Testis (tissue), 3 donors: Measurements from ENCODE around the gene FAF1. TPM values are rescaled to one million over a fixed set of nuclear protein-coding genes. Genes with fewer than 3 reads are reported as not detected.
"Not testable (repeated sequence)": the region's sequence is repeated elsewhere in the genome, so short reads cannot be mapped to it uniquely, and the experiment has no call there.

Source experiments
- DNase-seq: peaks from one replicate; pipeline ENCODE4 v3.0.0-alpha.2; 2019
- H3K27ac ChIP-seq, 2 donors: fragments of 200-600 bp; sonication (generic); one replicate each; pipeline ENCODE4 v1.5.1; 2019
- H3K27me3 ChIP-seq: fragments of 200-600 bp; sonication (generic); one replicate; pipeline ENCODE4 v1.5.1; 2019
- H3K36me3 ChIP-seq: fragments of 200-600 bp; sonication (generic); one replicate; pipeline ENCODE4 v1.5.1; 2017; ENCODE audit warnings: low read depth; ENCODE audit errors: missing control alignments
- H3K4me1 ChIP-seq: fragments of 200-600 bp; sonication (generic); one replicate; pipeline ENCODE4 v1.5.1; 2019
- H3K4me3 ChIP-seq, 2 donors: fragments of 200-600 bp; sonication (generic); one replicate each; pipeline ENCODE4 v1.5.1; 2017 to 2019
- H3K9me3 ChIP-seq: fragments of 200-600 bp; sonication (generic); one replicate; pipeline ENCODE4 v1.5.1; 2017
- POLR2A ChIP-seq: fragments of 450-650 bp; IDR thresholded peaks from one replicate; pipeline ENCODE4 v1.6.1; 2017; ENCODE audit warnings: antibody characterized with exemption, mild to moderate bottlenecking, moderate library complexity
- WGBS, 2 donors: methylation state at CpG; one replicate each; pipeline ENCODE4 v1.1.5; 2018; 5-methylcytosine and 5-hydroxymethylcytosine counted together
- intact Hi-C: fragments of 100-400 bp; cut with DNase I; formaldehyde crosslinking; loops from one replicate; pipeline ENCODE4 v1.15.1; 2023; ENCODE audit warnings: low total_unique reads
- polyA plus RNA-seq: library from polyadenylated mRNA; stranded (reverse); fragments of 350-450 nt; fragmentation: Illumina TruSeq; extraction: RNeasy Lipid Tissue Mini Kit (QIAGEN cat#74804); gene quantifications from one replicate; pipeline ENCODE4 v1.2.3, GENCODE V29; 2014; ENCODE audit warnings: low read depth, low replicate concordance; ENCODE audit not compliant: insufficient read depth
- total RNA-seq, 2 donors: library from RNA; depleted of rRNA; stranded (reverse); fragments of >200 nt; gene quantifications; one replicate each; pipeline ENCODE4 v1.2.3, GENCODE V29; 2016
- TF ChIP-seq, protein P1 (sequence below), 3 experiments: fragments of 450-650 bp in 2 of 3; fragments of 200-600 bp in 1 of 3; sonication (generic) in 1 of 3; IDR thresholded peaks; one replicate each; pipeline ENCODE4 v1.5.1; 2016 to 2019; ENCODE audit warnings: antibody characterized with exemption in 3 of 3, mild to moderate bottlenecking in 2 of 3, moderate library complexity in 1 of 3

FAF1 gene
- total and polyA plus RNA-seq, 3 donors from 2014 or later, result 46.5 to 236 (median 61.6) TPM

- TF ChIP-seq, protein P1, sequence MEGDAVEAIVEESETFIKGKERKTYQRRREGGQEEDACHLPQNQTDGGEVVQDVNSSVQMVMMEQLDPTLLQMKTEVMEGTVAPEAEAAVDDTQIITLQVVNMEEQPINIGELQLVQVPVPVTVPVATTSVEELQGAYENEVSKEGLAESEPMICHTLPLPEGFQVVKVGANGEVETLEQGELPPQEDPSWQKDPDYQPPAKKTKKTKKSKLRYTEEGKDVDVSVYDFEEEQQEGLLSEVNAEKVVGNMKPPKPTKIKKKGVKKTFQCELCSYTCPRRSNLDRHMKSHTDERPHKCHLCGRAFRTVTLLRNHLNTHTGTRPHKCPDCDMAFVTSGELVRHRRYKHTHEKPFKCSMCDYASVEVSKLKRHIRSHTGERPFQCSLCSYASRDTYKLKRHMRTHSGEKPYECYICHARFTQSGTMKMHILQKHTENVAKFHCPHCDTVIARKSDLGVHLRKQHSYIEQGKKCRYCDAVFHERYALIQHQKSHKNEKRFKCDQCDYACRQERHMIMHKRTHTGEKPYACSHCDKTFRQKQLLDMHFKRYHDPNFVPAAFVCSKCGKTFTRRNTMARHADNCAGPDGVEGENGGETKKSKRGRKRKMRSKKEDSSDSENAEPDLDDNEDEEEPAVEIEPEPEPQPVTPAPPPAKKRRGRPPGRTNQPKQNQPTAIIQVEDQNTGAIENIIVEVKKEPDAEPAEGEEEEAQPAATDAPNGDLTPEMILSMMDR (IDR thresholded peaks at IDR 0.05), result no peak
- no peak for TF ChIP-seq POLR2A
- no peak for DNase-seq
- intact Hi-C loops, result loop anchor here (10.0 kb wide), 1 partner anchor 160 kb away; no protein-coding TSS in a partner anchor
Measured at GRCh38 chr1:50934838-50935237, 25.2 kb downstream of the FAF1 start.

GRCh38 chr1:50933770-50934169 lies 26.3 kb downstream of the FAF1 start:
- H3K9me3 ChIP-seq, H3K36me3 ChIP-seq, H3K27me3 ChIP-seq, H3K4me1 ChIP-seq, H3K4me3 ChIP-seq, DNase-seq, H3K27ac ChIP-seq: not testable (repeated sequence)
- intact Hi-C loops, result loop anchor here (10.0 kb wide), 1 partner anchor 159 kb away; no protein-coding TSS in a partner anchor
- 80 to 85% methylated on average over 3 of the region's 3 CpGs for WGBS, 2 donors

More at GRCh38 chr1:50934838-50935237, 25.2 kb downstream of the FAF1 start:
- Histone ChIP-seq H3K9me3 (no peaks in the 10 kb centered on the region), H3K36me3 (no peaks in the 10 kb centered on the region), H3K27ac (no peak overlapping the region), H3K4me3 (no peak overlapping the region), H3K27me3 (no peaks in the 10 kb centered on the region), H3K4me1 (no peaks in the 10 kb centered on the region)

- 94 to 97% methylated on average over 4 of the region's 4 CpGs for WGBS, 2 donors
- not testable (repeated sequence) for H3K4me3 ChIP-seq, H3K27ac ChIP-seq, H3K4me1 ChIP-seq, H3K36me3 ChIP-seq, H3K9me3 ChIP-seq, H3K27me3 ChIP-seq, DNase-seq
- intact Hi-C loops, result loop anchor here (10.0 kb wide), 1 partner anchor 157 kb away; no protein-coding TSS in a partner anchor
Measured at GRCh38 chr1:50932043-50932442, 28.0 kb downstream of the FAF1 start.

- Histone ChIP-seq H3K9me3 (no peaks in the 10 kb centered on the region), H3K27ac (no peak overlapping the region), H3K27me3 (no peaks in the 10 kb centered on the region), H3K4me3 (no peak overlapping the region), H3K4me1 (no peaks in the 10 kb centered on the region), H3K36me3 (no peaks in the 10 kb centered on the region)
- DNase-seq, result no peak
- WGBS, 2 donors, result 91 to 94% methylated on average over 6 of the region's 6 CpGs
- TF ChIP-seq, protein P1 (IDR thresholded peaks at IDR 0.05), result no peak
- TF ChIP-seq POLR2A, result no peak
- intact Hi-C loops, result loop anchor here (10.0 kb wide), 1 partner anchor 156 kb away; no protein-coding TSS in a partner anchor
Measured at GRCh38 chr1:50930965-50931737, 28.9 kb downstream of the FAF1 start.

DNA sequence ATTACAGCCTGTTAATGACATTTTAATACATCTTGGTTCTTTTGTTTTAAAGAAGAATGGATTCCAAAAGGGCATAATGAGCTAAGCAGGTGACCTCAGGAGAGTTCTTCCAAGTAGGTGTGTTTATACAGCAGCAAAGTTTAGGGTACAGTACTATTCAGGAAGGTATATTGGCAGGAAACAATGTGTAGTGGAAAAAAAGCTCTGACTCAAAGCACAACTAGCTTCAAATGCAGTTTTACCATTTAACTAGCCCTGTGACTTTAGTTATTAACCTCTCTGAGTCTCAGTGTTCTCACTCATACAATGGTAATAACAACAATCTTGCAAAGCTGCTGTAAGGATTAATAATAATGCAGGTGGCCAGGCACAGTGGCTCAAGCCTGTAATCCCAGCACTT lies 29.9 kb downstream of the FAF1 start:
- Histone ChIP-seq H3K27me3 (no peaks in the 10 kb centered on the region), H3K4me1 (no peaks in the 10 kb centered on the region), H3K9me3 (no peaks in the 10 kb centered on the region), H3K27ac (no peak overlapping the region), H3K4me3 (no peak overlapping the region), H3K36me3 (no peaks in the 10 kb centered on the region)
- no peak for DNase-seq
- intact Hi-C loops, result loop anchor here (10.0 kb wide), 1 partner anchor 155 kb away; no protein-coding TSS in a partner anchor
- TF ChIP-seq, protein P1 (IDR thresholded peaks at IDR 0.05), result no peak
- no peak for TF ChIP-seq POLR2A
